Caki2 (cell line): ENCODE data around the gene TRPV4. TPM values are rescaled to one million over a fixed set of nuclear protein-coding genes. Genes with fewer than 3 reads are reported as not detected.

Experiments used
- DNase-seq: peaks from one replicate; pipeline ENCODE4 v3.0.0-alpha.2; 2015; ENCODE audit warnings: low read depth
- in situ Hi-C: cut with HindIII; loops from 2 replicates; pipeline ENCODE4 v1.10.0; 2016; ENCODE audit warnings: low sequenced_read_pairs, low pct_unique_long_range_greater_than_20kb, mixed read lengths
- total RNA-seq: library from RNA; depleted of rRNA; stranded (reverse); fragments of >200 nt; shearing (Covaris generic); gene quantifications from 2 replicates; pipeline ENCODE4 v1.2.3, GENCODE V29; 2014; ENCODE audit warnings: low replicate concordance

TRPV4 gene
- total RNA-seq, 1 experiment from 2014 or later = not detected

- no peak for DNase-seq
- in situ Hi-C loops = no loop called here
Measured at GRCh38 chr12:109760031-109760929, 72.9 kb downstream of the TRPV4 start.

- in situ Hi-C loops = no loop called here
- no peak for DNase-seq
Measured at GRCh38 chr12:109759595-109759994, 73.6 kb downstream of the TRPV4 start.

- DNase-seq = no peak
- in situ Hi-C loops = no loop called here
Measured at GRCh38 chr12:109758426-109759420, 74.5 kb downstream of the TRPV4 start.

- no peak for DNase-seq
- in situ Hi-C loops = no loop called here
Measured at GRCh38 chr12:109757671-109758265, 75.4 kb downstream of the TRPV4 start.

- in situ Hi-C loops = no loop called here
- DNase-seq = no peak
Measured at GRCh38 chr12:109756457-109756856, 76.7 kb downstream of the TRPV4 start.

- no peak for DNase-seq
- in situ Hi-C loops = no loop called here
Measured at GRCh38 chr12:109753959-109754358, 79.2 kb downstream of the TRPV4 start.

- no peak for DNase-seq
- in situ Hi-C loops = no loop called here
Measured at GRCh38 chr12:109753054-109753401, 80.2 kb downstream of the TRPV4 start.

- DNase-seq = no peak
- in situ Hi-C loops = no loop called here
Measured at GRCh38 chr12:109752117-109753053, 80.8 kb downstream of the TRPV4 start.

GRCh38 chr12:109744986-109745942, 87.9 kb downstream of the TRPV4 start:
- in situ Hi-C loops = no loop called here

GRCh38 chr12:109744026-109744425, 89.2 kb downstream of the TRPV4 start:
- in situ Hi-C loops = no loop called here
- DNase-seq = no peak

More at GRCh38 chr12:109744986-109745942, 87.9 kb downstream of the TRPV4 start:
- DNase-seq = no peak

- no peak for DNase-seq
- in situ Hi-C loops = no loop called here
Measured at GRCh38 chr12:109743076-109743910, 89.9 kb downstream of the TRPV4 start.

- in situ Hi-C loops = no loop called here
- DNase-seq = no peak
Measured at GRCh38 chr12:109741970-109742703, 91.1 kb downstream of the TRPV4 start.

- in situ Hi-C loops = no loop called here
- no peak for DNase-seq
Measured at GRCh38 chr12:109741286-109741969, 91.8 kb downstream of the TRPV4 start.

- in situ Hi-C loops = no loop called here
- DNase-seq = no peak
Measured at GRCh38 chr12:109740694-109741245, 92.4 kb downstream of the TRPV4 start.
